Measurements from ENCODE around the gene FAM174C. TPM values are rescaled to one million over a fixed set of nuclear protein-coding genes. Genes with fewer than 3 reads are reported as not detected.

Gene FAM174C
- total RNA-seq, 1 experiment from 2014 or later = 59.4 TPM

GRCh38 chr19:1288226-1288612, 12.9 kb downstream of the FAM174C start (continued):
- TF ChIP-seq ZNF532 (CRISPR knock-in tag; IDR thresholded peaks at IDR 0.05; ENCODE audit: borderline replicate concordance) = no peak
- no peak for TF ChIP-seq AFF4 (CRISPR knock-in tag; IDR thresholded peaks at IDR 0.05; ENCODE audit: borderline replicate concordance)
- no peak for TF ChIP-seq PRDM15 (CRISPR knock-in tag; IDR thresholded peaks at IDR 0.05)
- no peak for TF ChIP-seq ZNF416 (CRISPR knock-in tag; IDR thresholded peaks at IDR 0.05)
- TF ChIP-seq NFATC4 (CRISPR knock-in tag; IDR thresholded peaks at IDR 0.05) = no peak
- TF ChIP-seq ERG (CRISPR knock-in tag; IDR thresholded peaks at IDR 0.05) = no peak
- no peak for TF ChIP-seq ZMAT4 (CRISPR knock-in tag; IDR thresholded peaks at IDR 0.05)
- no peak for TF ChIP-seq ZNF219 (CRISPR knock-in tag; IDR thresholded peaks at IDR 0.05; ENCODE audit: borderline replicate concordance)
- TF ChIP-seq USF1 (CRISPR knock-in tag; IDR thresholded peaks at IDR 0.05) = no peak
- TF ChIP-seq ZNF138 (CRISPR knock-in tag; conservative IDR thresholded peaks at IDR 0.05) = no peak

Measured in WTC11 (cell line).